H9 (cell line): ENCODE measurements around the gene NANOS2. TPM values are rescaled to one million over a fixed set of nuclear protein-coding genes. Genes with fewer than 3 reads are reported as not detected.
A peak's percentile ranks its signal among the peaks of the same experiment; 100 is the strongest.

Experiments used
- DNase-seq: peaks from one replicate; pipeline ENCODE4 v3.0.0-alpha.2; 2017
- H2AFZ ChIP-seq: one replicate; pipeline ENCODE4 v1.6.1; 2013; ENCODE audit warnings: mild to moderate bottlenecking, low read length, control low read depth, moderate library complexity
- H2AK5ac ChIP-seq: 2 replicates; pipeline ENCODE4 v1.6.1; 2013; ENCODE audit warnings: low read length, control low read depth, mixed read lengths; ENCODE audit not compliant: insufficient read length
- H2BK120ac ChIP-seq: one replicate; pipeline ENCODE4 v1.6.1; 2013; ENCODE audit warnings: low read depth, mild to moderate bottlenecking, low read length, control low read depth, inconsistent platforms; ENCODE audit not compliant: poor library complexity, severe bottlenecking
- H2BK12ac ChIP-seq: 2 replicates; pipeline ENCODE4 v1.6.1; 2013; ENCODE audit warnings: low read length, control low read depth, mixed read lengths, low read depth; ENCODE audit not compliant: insufficient read length
- H2BK15ac ChIP-seq: 2 replicates; pipeline ENCODE4 v1.6.1; 2013; ENCODE audit warnings: low read depth, low read length, control low read depth
- H2BK20ac ChIP-seq: one replicate; pipeline ENCODE4 v1.6.1; 2013; ENCODE audit warnings: low read depth, mild to moderate bottlenecking, low read length, control low read depth, inconsistent platforms; ENCODE audit not compliant: poor library complexity, severe bottlenecking
- H2BK5ac ChIP-seq: 2 replicates; pipeline ENCODE4 v1.6.1; 2013; ENCODE audit warnings: low read length, control low read depth, mixed read lengths; ENCODE audit not compliant: insufficient read length
- H3K14ac ChIP-seq: 2 replicates; pipeline ENCODE4 v1.6.1; 2013; ENCODE audit warnings: low read length, control low read depth; ENCODE audit not compliant: insufficient read depth
- H3K18ac ChIP-seq: 2 replicates; pipeline ENCODE4 v1.6.1; 2013; ENCODE audit warnings: low read depth, mild to moderate bottlenecking, mixed read lengths, low read length, control low read depth; ENCODE audit not compliant: insufficient read length
- H3K23ac ChIP-seq: 2 replicates; pipeline ENCODE4 v1.6.1; 2013; ENCODE audit warnings: low read length, control low read depth, mixed read lengths, low read depth; ENCODE audit not compliant: insufficient read length
- H3K23me2 ChIP-seq: 2 replicates; pipeline ENCODE4 v1.6.1; 2013; ENCODE audit warnings: low read depth, mild to moderate bottlenecking, mixed read lengths, low read length, control low read depth; ENCODE audit not compliant: insufficient read length, poor library complexity, severe bottlenecking
- H3K27ac ChIP-seq: 2 replicates; pipeline ENCODE4 v1.5.1; 2013; ENCODE audit warnings: low read length, control low read depth, mixed read lengths, low read depth; ENCODE audit not compliant: insufficient read length
- H3K27me3 ChIP-seq: 2 replicates; pipeline ENCODE4 v1.6.1; 2013; ENCODE audit warnings: low read length, control low read depth, inconsistent platforms; ENCODE audit not compliant: insufficient read depth
- H3K4ac ChIP-seq: 2 replicates; pipeline ENCODE4 v1.6.1; 2013; ENCODE audit warnings: low read depth, mild to moderate bottlenecking, control low read depth, inconsistent platforms, low read length, moderate library complexity
- H3K4me1 ChIP-seq: 2 replicates; pipeline ENCODE4 v1.6.1; 2013; ENCODE audit warnings: low read length, control low read depth, inconsistent platforms; ENCODE audit not compliant: insufficient read depth
- H3K4me2 ChIP-seq: 2 replicates; pipeline ENCODE4 v1.6.1; 2013; ENCODE audit warnings: low read length, control low read depth, mixed read lengths; ENCODE audit not compliant: insufficient read length, insufficient read depth
- H3K56ac ChIP-seq: 2 replicates; pipeline ENCODE4 v1.6.1; 2013; ENCODE audit warnings: low read depth, mild to moderate bottlenecking, mixed read lengths, low read length, control low read depth; ENCODE audit not compliant: insufficient read length
- H3K79me1 ChIP-seq: 2 replicates; pipeline ENCODE4 v1.6.1; 2013; ENCODE audit warnings: low read depth, mild to moderate bottlenecking, moderate library complexity, low read length, control low read depth, inconsistent platforms; ENCODE audit not compliant: insufficient read depth, poor library complexity, severe bottlenecking
- H3K79me2 ChIP-seq: 2 replicates; pipeline ENCODE4 v1.6.1; 2013; ENCODE audit warnings: low read length, control low read depth, inconsistent platforms; ENCODE audit not compliant: insufficient read depth
- H3K9ac ChIP-seq: 2 replicates; pipeline ENCODE4 v1.6.1; 2013; ENCODE audit warnings: low read length, control low read depth, mixed read lengths; ENCODE audit not compliant: insufficient read length; ENCODE audit errors: extremely low read depth
- H3K9me3 ChIP-seq: one replicate; pipeline ENCODE4 v1.6.1; 2013; ENCODE audit warnings: low read depth, low read length, inconsistent platforms; ENCODE audit not compliant: control insufficient read depth
- H3T11ph ChIP-seq: one replicate; pipeline ENCODE4 v1.6.1; 2013; ENCODE audit warnings: mild to moderate bottlenecking, low read length, control low read depth, inconsistent platforms
- H4K20me1 ChIP-seq: one replicate; pipeline ENCODE4 v1.6.1; 2013; ENCODE audit not compliant: control insufficient read depth, insufficient read length, insufficient read depth
- H4K5ac ChIP-seq: 2 replicates; pipeline ENCODE4 v1.6.1; 2013; ENCODE audit warnings: low read depth, mild to moderate bottlenecking, mixed read lengths, low read length, control low read depth; ENCODE audit not compliant: insufficient read length
- H4K8ac ChIP-seq: replicated peaks from 2 replicates; pipeline ENCODE4 v1.6.1; 2013; ENCODE audit warnings: low read length, control low read depth, mixed read lengths, low read depth; ENCODE audit not compliant: insufficient read length
- H4K91ac ChIP-seq: 2 replicates; pipeline ENCODE4 v1.6.1; 2013; ENCODE audit warnings: low read depth, mild to moderate bottlenecking, moderate library complexity, mixed read lengths, low read length, control low read depth; ENCODE audit not compliant: insufficient read length
- H3K27ac Mint-ChIP-seq, 3 experiments: 2 replicates in 2 of 3; 3 replicates in 1 of 3; pipeline ENCODE4 v1.8.0; 2020 to 2021; ENCODE audit warnings: mixed read lengths in 3 of 3, mild to moderate bottlenecking in 1 of 3, moderate library complexity in 1 of 3
- H3K27me3 Mint-ChIP-seq: 2 replicates; pipeline ENCODE4 v1.8.0; 2021; ENCODE audit warnings: low read depth, mild to moderate bottlenecking, moderate library complexity, mixed read lengths
- H3K36me3 Mint-ChIP-seq, 3 experiments: 2 replicates in 2 of 3; 3 replicates in 1 of 3; pipeline ENCODE4 v1.8.0; 2020 to 2021; ENCODE audit warnings: low read depth in 3 of 3, mixed read lengths in 3 of 3; ENCODE audit not compliant: insufficient read depth in 1 of 3
- H3K4me1 Mint-ChIP-seq, 2 experiments: 2 replicates each; pipeline ENCODE4 v1.8.0; 2020; ENCODE audit warnings: mixed read lengths in 2 of 2
- H3K4me3 Mint-ChIP-seq, 2 experiments: 2 replicates in 1 of 2; 3 replicates in 1 of 2; pipeline ENCODE4 v1.8.0; 2020 to 2021; ENCODE audit warnings: mild to moderate bottlenecking in 2 of 2, mixed read lengths in 2 of 2, moderate library complexity in 1 of 2
- H3K9me3 Mint-ChIP-seq, 2 experiments: 2 replicates in 1 of 2; 3 replicates in 1 of 2; pipeline ENCODE4 v1.8.0; 2020; ENCODE audit warnings: mild to moderate bottlenecking in 2 of 2, mixed read lengths in 2 of 2, moderate library complexity in 1 of 2
- CTCF ChIP-seq: fragments of 200-600 bp; sonication (generic); conservative IDR thresholded peaks from 3 replicates; pipeline ENCODE4 v1.8.0; 2021; ENCODE audit warnings: antibody characterized with exemption, mild to moderate bottlenecking
- WGBS: extraction: QIAGEN DNeasy Blood & Tissue Kit; methylation state at CpG from one replicate; pipeline ENCODE4 v1.1.7; 2013; ENCODE audit warnings: missing lambda C conversion rate, low lambda C conversion rate, mixed read lengths; ENCODE audit not compliant: insufficient read length; ENCODE audit errors: extremely low coverage; 5-methylcytosine and 5-hydroxymethylcytosine counted together
- total RNA-seq: library from RNA; stranded (reverse); gene quantifications from 2 replicates; pipeline ENCODE4 v1.2.1, GENCODE V29; 2021

NANOS2 gene
- total RNA-seq, 1 experiment from 2014 or later = not detected

DNA sequence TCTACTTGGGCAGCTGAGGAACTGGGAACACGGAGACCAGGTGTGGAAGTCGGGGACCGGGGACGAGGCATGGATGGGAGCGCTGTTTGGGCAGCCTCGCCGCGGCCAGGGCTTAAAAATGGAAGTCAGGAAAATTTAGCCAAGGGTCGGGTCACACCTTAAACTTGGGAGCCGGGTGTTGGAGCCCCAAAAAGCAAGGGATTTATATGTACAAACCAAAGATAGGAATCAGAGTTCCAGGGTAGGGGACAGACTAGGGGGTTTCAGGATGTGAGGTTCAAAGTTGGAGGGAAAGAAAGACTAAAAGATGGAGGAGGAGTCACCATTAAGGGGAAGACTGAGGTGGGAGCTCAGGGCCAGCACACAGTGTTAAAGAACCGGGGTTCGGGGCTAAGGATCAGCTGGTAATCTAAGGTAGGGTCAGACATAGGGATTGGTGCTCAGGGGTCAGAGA lies 49.9 kb downstream of the NANOS2 start:
- no peak overlapping the region for H2BK20ac ChIP-seq
- peaks cover 10% of the 10 kb centered on the region; the same call in 1 of the 2 replicates for H3K79me2 ChIP-seq
- H4K20me1 ChIP-seq = no peaks in the 10 kb centered on the region
- peak overlapping the region; percentile 99 for H3K18ac ChIP-seq
- Mint-ChIP-seq H3K4me3 (peak overlapping the region; percentile 97 to 100), H3K4me1 (peaks cover 36 to 52% of the 10 kb centered on the region in 2 experiments), H3K27me3 (no peaks in the 10 kb centered on the region; the same call in 1 of the 2 replicates), H3K9me3 (no peaks in the 10 kb centered on the region; a peak in 1 of 5 replicates), H3K27ac (peak overlapping the region; percentile 85 to 98 (median 96); a peak in 6 of 7 replicates), H3K36me3 (peaks cover 1 to 14% (median 5%) of the 10 kb centered on the region in 3 experiments; a peak in 6 of 7 replicates)
- peaks cover 18% of the 10 kb centered on the region for H3K23me2 ChIP-seq
- H3K4me2 ChIP-seq = peak overlapping the region; percentile 83
- no peak overlapping the region for H2BK15ac ChIP-seq
- H2AFZ ChIP-seq = no peak overlapping the region
- peaks cover 3% of the 10 kb centered on the region for H3K79me1 ChIP-seq
- peak overlapping the region; percentile 98; the same call in 1 of the 2 replicates for H3K14ac ChIP-seq
- peak overlapping the region; percentile 87 for H3K9ac ChIP-seq
- H4K8ac ChIP-seq = no peak overlapping the region
- H3T11ph ChIP-seq = no peak overlapping the region
- H4K91ac ChIP-seq = no peak overlapping the region
- H3K4ac ChIP-seq = no peak overlapping the region
- no peak overlapping the region for H2BK120ac ChIP-seq
- no peak overlapping the region for H2BK5ac ChIP-seq
- H3K23ac ChIP-seq = no peak overlapping the region
- no peak overlapping the region for H2AK5ac ChIP-seq
- H3K27me3 ChIP-seq = no peaks in the 10 kb centered on the region
- no CpG with 5 or more reads among the region's 12 CpGs for WGBS
- no peak overlapping the region for H3K27ac ChIP-seq
- H3K4me1 ChIP-seq = peaks cover 5% of the 10 kb centered on the region; the same call in 1 of the 2 replicates
- H4K5ac ChIP-seq = no peak overlapping the region
- peak overlapping the region; percentile 52 for H2BK12ac ChIP-seq
- no peak for TF ChIP-seq CTCF
- H3K9me3 ChIP-seq = no peaks in the 10 kb centered on the region
- no peak for DNase-seq
- no peak overlapping the region for H3K56ac ChIP-seq
